ENCODE data around the gene MPV17L2.

Gene MPV17L2

DNA sequence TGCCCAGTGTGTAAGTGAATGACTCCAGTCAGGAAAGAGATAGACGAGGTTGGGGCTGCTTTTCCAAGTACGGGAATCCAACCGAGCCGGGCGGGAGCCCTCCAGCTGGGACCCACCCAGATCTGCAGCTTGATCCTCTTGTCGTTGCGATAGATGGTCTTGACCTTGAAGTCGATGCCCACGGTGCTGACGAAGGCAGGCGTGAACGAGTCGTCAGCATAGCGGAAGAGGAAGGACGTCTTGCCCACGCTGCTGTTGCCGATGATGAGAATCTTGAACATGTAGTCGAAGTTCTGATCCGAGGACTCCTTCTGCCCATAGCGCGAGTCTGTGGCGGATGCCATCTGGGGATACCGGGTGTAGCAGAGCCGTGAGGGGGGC, 9.4 kb downstream of the MPV17L2 start:
- DNase-seq (ENCODE audit: low read depth, low spot score), result no peak
- TF ChIP-seq, protein P1, sequence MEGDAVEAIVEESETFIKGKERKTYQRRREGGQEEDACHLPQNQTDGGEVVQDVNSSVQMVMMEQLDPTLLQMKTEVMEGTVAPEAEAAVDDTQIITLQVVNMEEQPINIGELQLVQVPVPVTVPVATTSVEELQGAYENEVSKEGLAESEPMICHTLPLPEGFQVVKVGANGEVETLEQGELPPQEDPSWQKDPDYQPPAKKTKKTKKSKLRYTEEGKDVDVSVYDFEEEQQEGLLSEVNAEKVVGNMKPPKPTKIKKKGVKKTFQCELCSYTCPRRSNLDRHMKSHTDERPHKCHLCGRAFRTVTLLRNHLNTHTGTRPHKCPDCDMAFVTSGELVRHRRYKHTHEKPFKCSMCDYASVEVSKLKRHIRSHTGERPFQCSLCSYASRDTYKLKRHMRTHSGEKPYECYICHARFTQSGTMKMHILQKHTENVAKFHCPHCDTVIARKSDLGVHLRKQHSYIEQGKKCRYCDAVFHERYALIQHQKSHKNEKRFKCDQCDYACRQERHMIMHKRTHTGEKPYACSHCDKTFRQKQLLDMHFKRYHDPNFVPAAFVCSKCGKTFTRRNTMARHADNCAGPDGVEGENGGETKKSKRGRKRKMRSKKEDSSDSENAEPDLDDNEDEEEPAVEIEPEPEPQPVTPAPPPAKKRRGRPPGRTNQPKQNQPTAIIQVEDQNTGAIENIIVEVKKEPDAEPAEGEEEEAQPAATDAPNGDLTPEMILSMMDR (IDR thresholded peaks at IDR 0.05; ENCODE audit: insufficient read depth, low read length, missing control alignments), result no peak
- ChIA-PET POLR2A (no interaction called here), CTCF (interaction anchor here (1.0 to 11.1 kb wide), 3 partner anchors 9 to 49 kb away, joined by 4 to 217 read pairs (median 5); partner anchors contain the start of gene MPV17L2)
- H3K4me3 ChIP-seq (ENCODE audit: low read depth, low read length), result no peak overlapping the region

DNA sequence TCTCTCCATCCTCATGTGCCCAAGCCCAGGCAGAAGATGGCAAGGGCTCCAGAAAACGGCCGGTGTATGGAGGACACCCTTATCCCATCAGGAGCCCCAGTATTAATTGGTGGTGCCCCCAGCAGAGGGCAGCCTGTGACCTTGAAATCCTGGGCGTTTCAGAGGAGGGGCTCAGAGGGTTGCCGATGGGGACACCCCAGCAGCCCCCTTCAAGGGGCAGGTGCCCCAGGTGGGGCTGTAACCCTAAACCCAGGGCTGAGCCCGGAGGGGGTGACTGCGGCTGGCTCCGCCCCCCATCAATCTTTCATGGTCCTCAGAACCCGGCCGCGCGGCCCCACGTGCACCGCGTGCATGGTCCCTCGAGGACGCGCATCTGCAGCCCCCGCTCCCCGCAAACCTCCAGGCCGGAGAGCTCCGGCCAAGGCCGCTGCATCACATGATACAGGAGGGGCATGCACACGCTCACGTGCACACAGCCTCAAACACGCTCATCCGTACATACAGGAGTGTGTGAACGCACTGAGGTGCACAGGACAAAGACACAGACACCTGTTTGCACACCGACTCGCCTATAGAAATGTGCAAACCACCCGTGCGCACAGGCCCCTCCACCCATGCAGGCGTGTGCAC, 9.9 kb downstream of the MPV17L2 start:
- H3K4me3 ChIP-seq (ENCODE audit: low read depth, low read length), result peak overlapping the region; percentile 96
- TF ChIP-seq, protein P1 (IDR thresholded peaks at IDR 0.05; ENCODE audit: insufficient read depth, low read length, missing control alignments), result peak; percentile 37
- POLR2A ChIA-PET, result interaction anchor here (1.3 to 3.3 kb wide), 2 partner anchors 49 to 78 kb away, joined by 3 to 26 read pairs; partner anchors contain the start of gene JUND
- no peak for DNase-seq (ENCODE audit: low read depth, low spot score)
- CTCF ChIA-PET, result interaction anchor here (1.2 to 11.1 kb wide), 7 partner anchors 9 to 77 kb away, joined by 3 to 217 read pairs (median 5); partner anchors contain the start of gene MPV17L2

- TF ChIP-seq, protein P1 (IDR thresholded peaks at IDR 0.05; ENCODE audit: insufficient read depth, low read length, missing control alignments), result no peak
- POLR2A ChIA-PET, result interaction anchor here (1.3 to 3.3 kb wide), 2 partner anchors 48 to 78 kb away, joined by 3 to 26 read pairs; partner anchors contain the start of gene JUND
- peak overlapping the region; percentile 96 for H3K4me3 ChIP-seq (ENCODE audit: low read depth, low read length)
- DNase-seq (ENCODE audit: low read depth, low spot score), result no peak
- CTCF ChIA-PET, result interaction anchor here (1.2 to 11.1 kb wide), 7 partner anchors 10 to 76 kb away, joined by 3 to 217 read pairs (median 5); partner anchors contain the start of gene MPV17L2
Observed at GRCh38 chr19:18203408-18203862, 10.4 kb downstream of the MPV17L2 start.

DNA sequence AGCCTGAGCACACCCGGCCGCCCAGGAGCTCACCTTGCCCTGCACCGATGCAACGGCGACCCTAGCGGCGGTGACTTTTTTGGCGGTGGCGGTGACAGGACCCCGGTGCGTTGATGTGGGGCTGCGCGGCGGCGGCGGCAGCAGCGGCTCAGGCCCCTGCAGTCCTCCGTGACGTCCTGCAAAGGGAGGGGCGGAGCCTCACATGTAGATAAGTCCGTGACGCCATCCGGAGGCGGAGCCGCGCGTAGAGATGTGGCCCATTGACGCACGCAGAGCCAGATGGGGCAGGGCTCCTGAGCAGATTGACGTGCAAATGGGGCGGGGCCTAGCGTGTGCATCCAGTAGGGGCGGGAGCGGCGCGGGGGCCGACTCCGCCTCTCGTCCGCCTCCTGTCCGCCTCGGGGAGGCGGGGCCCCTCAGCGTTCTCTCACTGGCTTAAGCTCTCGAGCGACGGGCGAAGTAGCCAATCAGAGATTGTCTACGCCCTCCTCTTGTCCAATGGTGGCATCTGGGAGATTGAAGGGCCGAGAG, 10.9 kb downstream of the MPV17L2 start, which contains the start of gene RAB3A:
TSS of gene RAB3A (minus strand) at position 180 of the 531 bp plus-strand sequence. CDS start 1,302 bp downstream, outside the sequence.
- ChIA-PET POLR2A (interaction anchor here (1.3 to 3.3 kb wide), 2 partner anchors 48 to 77 kb away, joined by 3 to 26 read pairs; partner anchors contain the start of gene JUND), CTCF (interaction anchor here (1.2 to 11.1 kb wide), 8 partner anchors 10 to 76 kb away, joined by 3 to 217 read pairs (median 6); partner anchors contain the start of gene MPV17L2)
- TF ChIP-seq, protein P1 (IDR thresholded peaks at IDR 0.05; ENCODE audit: insufficient read depth, low read length, missing control alignments), result no peak
- DNase-seq (ENCODE audit: low read depth, low spot score), result peak; percentile 99
- H3K4me3 ChIP-seq (ENCODE audit: low read depth, low read length), result peak within 1 kb of the TSS; percentile 96

- TF ChIP-seq, protein P1 (IDR thresholded peaks at IDR 0.05; ENCODE audit: insufficient read depth, low read length, missing control alignments), result no peak
- CTCF ChIA-PET, result interaction anchor here (1.1 to 11.1 kb wide), 10 partner anchors 11 to 145 kb away, joined by 3 to 217 read pairs (median 6); partner anchors contain the start of gene MPV17L2
- DNase-seq (ENCODE audit: low read depth, low spot score), result no peak
- peak overlapping the region; percentile 71 for H3K4me3 ChIP-seq (ENCODE audit: low read depth, low read length)
- POLR2A ChIA-PET, result interaction anchor here (0.9 to 3.3 kb wide), 4 partner anchors 20 to 77 kb away, joined by 3 to 26 read pairs (median 4); partner anchors contain the start of gene JUND
Observed at GRCh38 chr19:18204394-18205199, 11.6 kb downstream of the MPV17L2 start.
